SK-N-MC (cell line): ENCODE measurements around the gene KIF4B.

Experiments used
- EZH2 ChIP-seq: fragments of 200-600 bp; sonication (generic); IDR thresholded peaks from one replicate; pipeline ENCODE4 v1.6.1; 2017; ENCODE audit warnings: antibody characterized with exemption
- FOXP2 ChIP-seq: optimal IDR thresholded peaks from 2 replicates; pipeline ENCODE3; 2011; ENCODE audit warnings: mild to moderate bottlenecking, moderate library complexity; ENCODE audit not compliant: insufficient read depth; ENCODE audit errors: extremely low read length, control extremely low read depth
- POLR2AphosphoS5 ChIP-seq: IDR thresholded peaks from 2 replicates; pipeline ENCODE4 v1.6.1; 2012; ENCODE audit warnings: mild to moderate bottlenecking, low read depth, low read length, borderline replicate concordance

DNA sequence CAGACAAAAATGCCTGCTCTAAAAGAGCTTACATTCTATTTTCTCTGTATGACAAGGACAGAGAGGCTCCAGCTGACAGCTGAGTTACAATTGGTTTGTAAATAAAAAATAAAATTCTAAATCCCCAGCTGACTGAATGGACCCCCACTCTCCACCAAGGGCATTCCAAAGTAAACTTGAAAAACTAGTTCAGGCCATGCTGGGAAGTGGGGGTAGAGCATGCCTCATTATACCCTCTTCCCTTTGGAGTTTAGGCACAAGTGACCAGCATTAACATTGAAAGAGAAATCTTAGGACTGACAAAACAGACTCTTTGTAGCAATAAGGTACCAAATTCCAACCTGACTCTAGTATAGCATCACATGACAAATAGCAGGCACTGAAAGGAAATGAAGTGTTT, 31.0 kb downstream of the KIF4B start:
- TF ChIP-seq EZH2, result no peak
- TF ChIP-seq POLR2AphosphoS5, result no peak
- no peak for TF ChIP-seq FOXP2
